OCI-LY1 (cell line): ENCODE measurements around the gene TCN2.

Source experiments
- H2AFZ ChIP-seq: fragments of 200-600 bp; sonication (generic), shearing (Covaris generic); 2 replicates; pipeline ENCODE4 v1.6.0; 2014; ENCODE audit warnings: antibody characterized with exemption, mild to moderate bottlenecking, low read length
- H3F3A ChIP-seq: fragments of 200-600 bp; sonication (generic), shearing (Covaris generic); 2 replicates; pipeline ENCODE4 v1.6.0; 2014; ENCODE audit warnings: mild to moderate bottlenecking, antibody characterized with exemption, low read length, moderate library complexity; ENCODE audit not compliant: insufficient read depth
- H3K27ac ChIP-seq: fragments of 200-600 bp; sonication (generic); 2 replicates; pipeline ENCODE4 v1.5.1; 2014; ENCODE audit warnings: low read length, mixed run types, mild to moderate bottlenecking, low read depth; ENCODE audit not compliant: poor library complexity, severe bottlenecking
- H3K27me3 ChIP-seq: fragments of 200-600 bp; sonication (generic); 2 replicates; pipeline ENCODE4 v1.6.0; 2014; ENCODE audit warnings: antibody characterized with exemption, mild to moderate bottlenecking, low read length, moderate library complexity; ENCODE audit not compliant: insufficient read depth
- H3K36me3 ChIP-seq: fragments of 200-600 bp; sonication (generic); 2 replicates; pipeline ENCODE4 v1.6.1; 2014; ENCODE audit warnings: mild to moderate bottlenecking, antibody characterized with exemption, low read length, moderate library complexity, mixed read lengths; ENCODE audit not compliant: insufficient read depth
- H3K4me1 ChIP-seq: fragments of 200-600 bp; sonication (generic); 2 replicates; pipeline ENCODE4 v1.5.1; 2014; ENCODE audit warnings: mild to moderate bottlenecking, low read length, moderate library complexity; ENCODE audit not compliant: insufficient read depth, severe bottlenecking
- H3K4me2 ChIP-seq: fragments of 200-600 bp; sonication (generic), shearing (Covaris generic); 2 replicates; pipeline ENCODE4 v1.6.1; 2014; ENCODE audit warnings: low read length
- H3K4me3 ChIP-seq: fragments of 200-600 bp; sonication (generic); 2 replicates; pipeline ENCODE4 v1.5.1; 2014; ENCODE audit warnings: low read length, low read depth, mild to moderate bottlenecking, mixed read lengths; ENCODE audit not compliant: poor library complexity, severe bottlenecking
- H3K79me2 ChIP-seq: fragments of 200-600 bp; shearing (Covaris generic); 2 replicates; pipeline ENCODE4 v1.6.1; 2016; ENCODE audit warnings: mixed run types, low read length, mixed read lengths; ENCODE audit not compliant: insufficient read depth
- H3K9ac ChIP-seq: fragments of 200-600 bp; sonication (generic), shearing (Covaris generic); 2 replicates; pipeline ENCODE4 v1.6.1; 2014; ENCODE audit warnings: mild to moderate bottlenecking, low read length, mixed read lengths
- H3K9me2 ChIP-seq: fragments of 200-600 bp; sonication (generic), shearing (Covaris generic); 2 replicates; pipeline ENCODE4 v1.6.1; 2014; ENCODE audit warnings: low read depth, mild to moderate bottlenecking, low read length, mixed read lengths
- H3K9me3 ChIP-seq: fragments of 200-600 bp; shearing (Covaris generic); 2 replicates; pipeline ENCODE4 v1.6.1; 2014; ENCODE audit warnings: low read length, mixed read lengths
- H4K20me1 ChIP-seq: fragments of 200-600 bp; sonication (generic), shearing (Covaris generic); 2 replicates; pipeline ENCODE4 v1.6.0; 2016; ENCODE audit warnings: mild to moderate bottlenecking, low read length; ENCODE audit not compliant: insufficient read depth
- CTCF ChIP-seq: fragments of 200-600 bp; sonication (generic), shearing (Covaris generic); IDR thresholded peaks from 2 replicates; pipeline ENCODE4 v1.5.1; 2017; ENCODE audit warnings: mild to moderate bottlenecking, antibody characterized with exemption, low read length, moderate library complexity, mixed read lengths
- EZH2 ChIP-seq: fragments of 200-600 bp; sonication (generic), shearing (Covaris generic); IDR thresholded peaks from 2 replicates; pipeline ENCODE4 v1.8.0; 2017; ENCODE audit warnings: borderline replicate concordance, mixed run types, mild to moderate bottlenecking, antibody characterized with exemption, low read length, moderate library complexity, mixed read lengths

Gene TCN2

GRCh38 chr22:30611197-30611596, 4.2 kb downstream of the TCN2 start:
- Histone ChIP-seq H3K27me3 (no peaks in the 10 kb centered on the region), H3K4me2 (no peak overlapping the region), H3K9ac (no peak overlapping the region), H3K36me3 (no peaks in the 10 kb centered on the region), H3K4me1 (peaks cover 12% of the 10 kb centered on the region), H3K27ac (no peak overlapping the region), H3K4me3 (no peak overlapping the region), H4K20me1 (no peaks in the 10 kb centered on the region), H3K79me2 (no peaks in the 10 kb centered on the region), H3K9me3 (no peaks in the 10 kb centered on the region), H3K9me2 (no peaks in the 10 kb centered on the region), H2AFZ (no peak overlapping the region), H3F3A (no peaks in the 10 kb centered on the region)
- TF ChIP-seq EZH2 (no peak), CTCF (no peak)

DNA sequence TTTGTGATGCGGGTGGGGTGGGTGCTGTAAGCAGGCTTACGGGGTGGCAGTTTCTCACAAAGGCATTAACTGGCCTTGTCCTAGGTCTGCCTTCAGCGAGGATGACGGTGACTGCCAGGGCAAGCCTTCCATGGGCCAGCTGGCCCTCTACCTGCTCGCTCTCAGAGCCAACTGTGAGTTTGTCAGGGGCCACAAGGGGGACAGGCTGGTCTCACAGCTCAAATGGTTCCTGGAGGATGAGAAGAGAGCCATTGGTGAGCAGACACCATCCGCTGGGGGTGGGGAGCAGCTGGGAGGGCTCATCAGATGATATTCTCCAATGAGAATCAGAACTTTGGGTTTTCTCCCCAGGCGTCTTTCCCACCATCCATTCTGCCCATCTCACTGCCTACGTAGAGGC, 5.8 kb downstream of the TCN2 start:
- Histone ChIP-seq H3K9me2 (no peaks in the 10 kb centered on the region), H3K27me3 (no peaks in the 10 kb centered on the region), H2AFZ (no peak overlapping the region), H3K4me2 (no peak overlapping the region), H3K9ac (no peak overlapping the region), H3K4me3 (no peak overlapping the region), H3K27ac (no peak overlapping the region), H3F3A (no peaks in the 10 kb centered on the region), H4K20me1 (no peaks in the 10 kb centered on the region), H3K79me2 (no peaks in the 10 kb centered on the region), H3K36me3 (no peaks in the 10 kb centered on the region), H3K4me1 (no peaks in the 10 kb centered on the region), H3K9me3 (no peaks in the 10 kb centered on the region)
- no peak for TF ChIP-seq EZH2
- no peak for TF ChIP-seq CTCF

- Histone ChIP-seq H3K79me2 (no peaks in the 10 kb centered on the region), H3K9me2 (no peaks in the 10 kb centered on the region), H3F3A (no peaks in the 10 kb centered on the region), H3K27me3 (no peaks in the 10 kb centered on the region), H3K36me3 (no peaks in the 10 kb centered on the region), H3K4me3 (no peak overlapping the region), H3K9me3 (no peaks in the 10 kb centered on the region), H3K4me1 (no peaks in the 10 kb centered on the region), H4K20me1 (no peaks in the 10 kb centered on the region), H3K9ac (no peak overlapping the region), H3K4me2 (no peak overlapping the region), H2AFZ (no peak overlapping the region), H3K27ac (no peak overlapping the region)
- no peak for TF ChIP-seq EZH2
These were observed 7.3 kb downstream of the TCN2 start for GRCh38 chr22:30614268-30614667.

DNA sequence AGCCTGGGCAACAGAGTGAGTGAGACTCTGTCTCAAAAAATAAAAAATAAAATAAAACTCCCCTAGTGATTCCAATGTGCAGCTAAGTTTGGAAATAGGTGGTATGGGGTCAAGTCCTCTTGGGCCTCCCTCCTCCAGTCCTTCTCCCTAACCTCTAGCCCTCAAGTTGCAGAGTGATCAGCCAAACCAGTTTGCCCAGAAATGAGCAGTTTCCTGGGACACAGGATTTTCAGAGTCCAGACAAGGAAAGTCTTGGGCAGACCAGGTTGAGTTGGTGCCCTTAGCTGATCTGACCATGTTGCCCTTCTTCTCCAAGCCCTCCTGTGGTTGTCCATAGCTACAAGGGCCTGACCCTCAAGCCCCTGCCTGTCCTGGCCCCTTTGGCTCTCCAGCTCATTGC, 7.9 kb downstream of the TCN2 start:
- no peak for TF ChIP-seq EZH2
- TF ChIP-seq CTCF: no peak
- Histone ChIP-seq H3K4me1 (no peaks in the 10 kb centered on the region), H3K27ac (no peak overlapping the region), H3K4me2 (no peak overlapping the region), H3K9me3 (no peaks in the 10 kb centered on the region), H3K27me3 (no peaks in the 10 kb centered on the region), H3F3A (no peaks in the 10 kb centered on the region), H3K4me3 (no peak overlapping the region), H2AFZ (no peak overlapping the region), H4K20me1 (no peaks in the 10 kb centered on the region), H3K79me2 (no peaks in the 10 kb centered on the region), H3K9ac (no peak overlapping the region), H3K9me2 (no peaks in the 10 kb centered on the region), H3K36me3 (no peaks in the 10 kb centered on the region)
